H1 (cell line): Measurements from ENCODE around the gene CAMK1G. TPM values are rescaled to one million over a fixed set of nuclear protein-coding genes. Genes with fewer than 3 reads are reported as not detected.

Experiments
- CBX8 ChIP-seq: fragments of 300-800, 300-1000 bp; sonication (generic); IDR thresholded peaks from 2 replicates; pipeline ENCODE4 v1.7.1; 2016; ENCODE audit warnings: low read depth, low read length, borderline replicate concordance
- RAD21 ChIP-seq, 2 experiments: IDR thresholded peaks in 1 of 2; conservative IDR thresholded peaks in 1 of 2; 2 replicates each; pipeline ENCODE4 v1.6.1; 2011; ENCODE audit warnings: low read depth in 2 of 2, low read length in 2 of 2, improper control_type of control experiment in 1 of 2, inconsistent platforms in 1 of 2, mild to moderate bottlenecking in 1 of 2, moderate library complexity in 1 of 2
- SP4 ChIP-seq: IDR thresholded peaks from 2 replicates; pipeline ENCODE4 v1.6.1; 2012; ENCODE audit warnings: low read length, inconsistent platforms
- TCF12 ChIP-seq: IDR thresholded peaks from 2 replicates; pipeline ENCODE4 v1.6.1; 2011; ENCODE audit warnings: low read depth, mild to moderate bottlenecking, low read length
- polyA plus RNA-seq, 7 experiments: library from polyadenylated mRNA; depleted of rRNA in 3 of 7; stranded (reverse) in 5 of 7; unstranded in 2 of 7; fragments of >200 nt in 5 of 7; fragments of 200-250 nt in 2 of 7; gene quantifications; 1 replicate in 5 of 7; 2 replicates in 1 of 7; 4 replicates in 1 of 7; pipeline versions ENCODE4 v1.2.1 to v1.2.3, GENCODE V29; 2011 to 2013; ENCODE audit warnings: missing spikeins in 2 of 7, mixed read lengths in 2 of 7
- total RNA-seq: library from RNA; stranded (reverse); fragmentation: NEBNext Ultra II Directional; extraction: Animal tissue kit (Norgen Biotek cat#: 25700); gene quantifications from 2 replicates; pipeline ENCODE4 v1.2.1, GENCODE V29; 2021
- TF ChIP-seq, protein P1 (sequence below), 3 experiments: IDR thresholded peaks; 1 replicate in 2 of 3; 2 replicates in 1 of 3; pipeline versions ENCODE4 v1.5.1 to v1.6.1; 2011; ENCODE audit warnings: low read length in 3 of 3, mild to moderate bottlenecking in 3 of 3, inconsistent platforms in 2 of 3, low read depth in 1 of 3, moderate library complexity in 1 of 3; ENCODE audit not compliant: insufficient read depth in 1 of 3; ENCODE audit errors: control extremely low read depth in 1 of 3

The CAMK1G gene
- total and polyA plus RNA-seq, 2 of the 8 experiments (the other 6 are each of a cell fraction or from before 2014, with no cell fraction given): 1.00 to 1.0 TPM

DNA sequence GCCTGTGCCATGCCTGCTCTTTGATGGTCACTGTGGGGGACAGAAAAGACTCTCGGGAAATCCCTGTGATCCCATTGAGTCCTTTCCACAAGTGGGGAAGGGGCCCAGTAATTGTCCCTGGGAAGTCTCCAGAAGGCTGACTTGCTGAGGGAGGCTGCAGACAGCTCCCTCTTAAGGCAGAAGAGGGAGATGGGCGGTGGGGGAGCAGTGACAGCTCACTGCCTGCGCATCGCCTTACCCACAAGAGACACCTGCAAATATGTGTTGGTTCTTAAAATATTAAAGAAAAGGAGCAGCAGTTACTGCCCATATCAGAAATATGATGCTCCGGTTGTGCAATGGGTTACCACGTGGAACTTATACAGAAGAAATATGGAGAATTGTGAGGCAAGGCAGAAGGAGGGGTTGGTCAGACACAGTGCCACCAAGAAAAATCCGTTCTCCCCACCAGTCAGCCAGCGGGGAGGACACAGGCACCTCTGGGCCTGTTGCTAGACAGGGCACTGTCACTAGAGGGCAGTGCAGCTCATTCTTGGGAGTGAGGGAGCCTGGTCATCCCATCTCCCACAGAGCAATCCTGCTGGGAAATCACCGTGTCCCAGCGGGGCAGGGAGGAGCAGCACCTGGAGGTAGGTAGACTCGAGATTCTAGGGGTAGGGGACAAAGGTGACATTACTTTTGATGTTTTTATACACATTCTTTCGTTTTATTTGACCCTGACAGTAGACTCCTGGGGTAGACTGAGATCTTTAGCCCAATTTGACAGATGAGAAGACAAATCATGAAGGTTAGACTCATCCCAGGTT lies 6.9 kb upstream of the CAMK1G start (continued):
- TF ChIP-seq RAD21 (IDR thresholded peaks at IDR 0.05 in 1 of 2, conservative IDR thresholded peaks at IDR 0.05 in 1 of 2; ENCODE audit: low read depth in 2 of 2, low read length in 2 of 2) (peak; percentile 86 to 89), SP4 (no peak), CBX8 (no peak), TCF12 (0 out of 2 replicates have a peak, but pooled peaks have one; percentile 32)
- TF ChIP-seq, protein P1, sequence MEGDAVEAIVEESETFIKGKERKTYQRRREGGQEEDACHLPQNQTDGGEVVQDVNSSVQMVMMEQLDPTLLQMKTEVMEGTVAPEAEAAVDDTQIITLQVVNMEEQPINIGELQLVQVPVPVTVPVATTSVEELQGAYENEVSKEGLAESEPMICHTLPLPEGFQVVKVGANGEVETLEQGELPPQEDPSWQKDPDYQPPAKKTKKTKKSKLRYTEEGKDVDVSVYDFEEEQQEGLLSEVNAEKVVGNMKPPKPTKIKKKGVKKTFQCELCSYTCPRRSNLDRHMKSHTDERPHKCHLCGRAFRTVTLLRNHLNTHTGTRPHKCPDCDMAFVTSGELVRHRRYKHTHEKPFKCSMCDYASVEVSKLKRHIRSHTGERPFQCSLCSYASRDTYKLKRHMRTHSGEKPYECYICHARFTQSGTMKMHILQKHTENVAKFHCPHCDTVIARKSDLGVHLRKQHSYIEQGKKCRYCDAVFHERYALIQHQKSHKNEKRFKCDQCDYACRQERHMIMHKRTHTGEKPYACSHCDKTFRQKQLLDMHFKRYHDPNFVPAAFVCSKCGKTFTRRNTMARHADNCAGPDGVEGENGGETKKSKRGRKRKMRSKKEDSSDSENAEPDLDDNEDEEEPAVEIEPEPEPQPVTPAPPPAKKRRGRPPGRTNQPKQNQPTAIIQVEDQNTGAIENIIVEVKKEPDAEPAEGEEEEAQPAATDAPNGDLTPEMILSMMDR (IDR thresholded peaks at IDR 0.05; ENCODE audit: control extremely low read depth in 1 of 3, insufficient read depth in 1 of 3, low read depth in 1 of 3, low read length in 3 of 3): peak; percentile 88 to 98 (median 92)
